Gastroesophageal sphincter (tissue), 4 donors: ENCODE data around the gene HOXA7. TPM values are rescaled to one million over a fixed set of nuclear protein-coding genes. Genes with fewer than 3 reads are reported as not detected.
A peak's percentile ranks its signal among the peaks of the same experiment; 100 is the strongest.

Source experiments
- ATAC-seq: fragments of 150-250 bp; one replicate; pipeline ENCODE4 v1.9.1; 2016; ENCODE audit warnings: mild to moderate bottlenecking, moderate library complexity
- H3K27ac ChIP-seq, 4 donors: fragments of 200-600 bp; sonication (generic) in 3 of 4; 1 replicate in 3 of 4; 2 replicates in 1 of 4; pipeline ENCODE4 v1.5.1; 2016 to 2019
- H3K27me3 ChIP-seq: fragments of 200-600 bp; sonication (generic); one replicate; pipeline ENCODE4 v1.5.1; 2019
- H3K36me3 ChIP-seq, 2 donors: fragments of 200-600 bp; sonication (generic); one replicate each; pipeline ENCODE4 v1.5.1; 2019; ENCODE audit warnings: control low read depth in 1 of 2
- H3K4me1 ChIP-seq, 3 donors: fragments of 200-600 bp; sonication (generic); 1 replicate in 2 of 3; 2 replicates in 1 of 3; pipeline ENCODE4 v1.5.1; 2016 to 2019; ENCODE audit warnings: control low read depth in 2 of 3
- H3K4me3 ChIP-seq, 2 donors: fragments of 200-600 bp; sonication (generic); one replicate each; pipeline ENCODE4 v1.5.1; 2019; ENCODE audit warnings: mild to moderate bottlenecking in 1 of 2, moderate library complexity in 1 of 2
- H3K9me3 ChIP-seq, 3 donors: fragments of 200-600 bp; sonication (generic); one replicate each; pipeline ENCODE4 v1.5.1; 2017 to 2019; ENCODE audit warnings: control low read depth in 2 of 3
- EP300 ChIP-seq: sonication (generic); formaldehyde crosslinking; IDR thresholded peaks from one replicate; pipeline ENCODE4 v1.6.1; 2017; ENCODE audit warnings: antibody characterized with exemption, mild to moderate bottlenecking
- POLR2A ChIP-seq, 2 donors: fragments of 450-650 bp; IDR thresholded peaks; one replicate each; pipeline ENCODE4 v1.6.1; 2017; ENCODE audit warnings: antibody characterized with exemption in 2 of 2, mild to moderate bottlenecking in 2 of 2, moderate library complexity in 1 of 2
- POLR2AphosphoS5 ChIP-seq: sonication (generic); formaldehyde crosslinking; IDR thresholded peaks from one replicate; pipeline ENCODE4 v1.6.1; 2017; ENCODE audit warnings: antibody characterized with exemption
- WGBS, 2 donors: methylation state at CpG; one replicate each; pipeline ENCODE4 v1.1.5; 2018; ENCODE audit warnings: low coverage in 1 of 2; 5-methylcytosine and 5-hydroxymethylcytosine counted together
- total RNA-seq, 4 donors: library from RNA; depleted of rRNA; stranded (reverse); fragments of >200 nt; gene quantifications; one replicate each; pipeline ENCODE4 v1.1.0, GENCODE V29; 2016
- TF ChIP-seq, protein P1 (sequence below), 4 experiments: fragments of 200-600 bp in 2 of 4; fragments of 450-650 bp in 2 of 4; sonication (generic) in 1 of 4; IDR thresholded peaks; one replicate each; pipeline ENCODE4 v1.5.1; 2017 to 2019; ENCODE audit warnings: antibody characterized with exemption in 4 of 4, mild to moderate bottlenecking in 2 of 4, moderate library complexity in 2 of 4

The HOXA7 gene
- total RNA-seq, 4 donors from 2014 or later = 0.85 to 5.1 (median 1.4) TPM

DNA sequence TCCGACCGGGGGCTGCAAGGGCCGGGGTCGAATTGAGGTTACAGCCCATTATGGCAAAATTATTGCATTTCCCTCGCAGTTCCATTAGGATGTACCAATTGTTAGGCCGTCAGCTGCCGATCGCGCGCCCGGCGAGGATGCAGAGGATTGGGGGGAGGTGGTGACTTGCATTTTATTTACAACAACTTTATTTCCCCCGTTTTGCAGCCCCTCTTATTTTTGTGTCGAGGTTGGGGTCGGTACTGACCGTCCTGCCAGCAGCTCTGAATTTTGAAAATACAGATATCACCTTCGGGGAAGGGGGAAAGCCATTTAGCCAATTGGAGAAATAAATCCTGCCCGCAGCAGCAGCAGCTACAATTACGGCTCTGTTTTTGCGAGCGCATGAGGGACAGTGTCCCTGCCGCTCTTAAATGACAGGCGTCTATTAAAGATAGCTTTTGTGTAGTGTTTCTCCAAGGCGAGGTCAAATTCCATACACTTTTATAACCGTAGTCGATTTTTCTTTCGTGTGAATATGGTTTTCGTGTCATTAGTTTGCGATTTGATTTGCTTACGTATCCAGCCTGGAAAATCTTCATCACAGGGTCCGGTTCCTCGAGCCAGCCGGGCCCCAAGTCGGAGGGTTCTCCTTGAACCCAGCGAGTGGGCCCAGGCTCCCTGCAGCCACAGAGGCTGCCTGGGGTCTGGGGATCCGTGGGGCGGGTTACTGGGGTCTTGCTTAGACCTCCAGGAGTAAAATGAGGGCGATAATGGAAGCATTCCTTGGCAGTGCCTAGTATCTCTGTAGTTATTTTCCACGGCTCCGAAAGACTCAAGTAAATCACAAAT lies 12.3 kb downstream of the HOXA7 start:
- TF ChIP-seq EP300 = no peak
- TF ChIP-seq, protein P1, sequence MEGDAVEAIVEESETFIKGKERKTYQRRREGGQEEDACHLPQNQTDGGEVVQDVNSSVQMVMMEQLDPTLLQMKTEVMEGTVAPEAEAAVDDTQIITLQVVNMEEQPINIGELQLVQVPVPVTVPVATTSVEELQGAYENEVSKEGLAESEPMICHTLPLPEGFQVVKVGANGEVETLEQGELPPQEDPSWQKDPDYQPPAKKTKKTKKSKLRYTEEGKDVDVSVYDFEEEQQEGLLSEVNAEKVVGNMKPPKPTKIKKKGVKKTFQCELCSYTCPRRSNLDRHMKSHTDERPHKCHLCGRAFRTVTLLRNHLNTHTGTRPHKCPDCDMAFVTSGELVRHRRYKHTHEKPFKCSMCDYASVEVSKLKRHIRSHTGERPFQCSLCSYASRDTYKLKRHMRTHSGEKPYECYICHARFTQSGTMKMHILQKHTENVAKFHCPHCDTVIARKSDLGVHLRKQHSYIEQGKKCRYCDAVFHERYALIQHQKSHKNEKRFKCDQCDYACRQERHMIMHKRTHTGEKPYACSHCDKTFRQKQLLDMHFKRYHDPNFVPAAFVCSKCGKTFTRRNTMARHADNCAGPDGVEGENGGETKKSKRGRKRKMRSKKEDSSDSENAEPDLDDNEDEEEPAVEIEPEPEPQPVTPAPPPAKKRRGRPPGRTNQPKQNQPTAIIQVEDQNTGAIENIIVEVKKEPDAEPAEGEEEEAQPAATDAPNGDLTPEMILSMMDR (IDR thresholded peaks at IDR 0.05) = peak in 1 of 4 experiments; percentile 9
- peak overlapping the region in 1 of 2 donors; percentile 94 for H3K4me3 ChIP-seq
- 22 to 38% methylated on average over 10 to 30 of the region's 40 CpGs for WGBS, 2 donors
- H3K4me1 ChIP-seq = peaks cover 0 to 42% (median 0%) of the 10 kb centered on the region in 3 donors
- no peak for ATAC-seq
- no peaks in the 10 kb centered on the region for H3K9me3 ChIP-seq
- H3K27me3 ChIP-seq = peaks cover 28% of the 10 kb centered on the region
- no peaks in the 10 kb centered on the region for H3K36me3 ChIP-seq
- peak overlapping the region in 3 of 4 donors; percentile 70 to 99 (median 90) for H3K27ac ChIP-seq

DNA sequence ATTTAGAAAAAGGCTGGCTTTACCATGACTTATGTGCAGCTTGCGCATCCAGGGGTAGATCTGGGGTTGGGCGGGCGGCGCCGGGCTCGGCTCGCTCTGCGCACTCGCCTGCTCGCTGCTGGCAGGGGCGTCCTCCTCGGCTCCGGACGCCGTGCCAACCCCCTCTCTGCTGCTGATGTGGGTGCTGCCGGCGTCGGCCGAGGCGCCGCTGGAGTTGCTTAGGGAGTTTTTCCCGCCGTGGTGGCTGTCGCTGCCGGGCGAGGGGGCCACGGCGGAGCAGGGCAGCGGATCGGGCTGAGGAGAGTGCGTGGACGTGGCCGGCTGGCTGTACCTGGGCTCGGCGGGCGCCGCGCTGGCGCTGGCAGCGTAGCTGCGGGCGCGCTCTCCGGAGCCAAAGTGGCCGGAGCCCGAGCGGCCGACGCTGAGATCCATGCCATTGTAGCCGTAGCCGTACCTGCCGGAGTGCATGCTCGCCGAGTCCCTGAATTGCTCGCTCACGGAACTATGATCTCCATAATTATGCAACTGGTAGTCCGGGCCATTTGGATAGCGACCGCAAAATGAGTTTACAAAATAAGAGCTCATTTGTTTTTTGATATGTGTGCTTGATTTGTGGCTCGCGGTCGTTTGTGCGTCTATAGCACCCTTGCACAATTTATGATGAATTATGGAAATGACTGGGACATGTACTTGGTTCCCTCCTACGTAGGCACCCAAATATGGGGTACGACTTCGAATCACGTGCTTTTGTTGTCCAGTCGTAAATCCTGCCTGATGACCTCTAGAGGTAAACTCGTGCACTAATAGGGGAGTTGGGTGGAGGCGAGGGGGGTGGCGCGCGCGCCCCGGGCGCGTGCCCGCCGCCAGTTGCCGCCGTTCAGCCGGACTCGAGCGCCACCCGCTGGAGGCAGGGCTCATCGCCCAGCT lies 13.2 kb downstream of the HOXA7 start, which contains the start of gene HOXA5:
Gene HOXA5 (minus strand): TSS at position 659 of the 927 bp plus-strand sequence. CDS start 74 bp downstream, at position 585.
- Histone ChIP-seq H3K27ac (peak within 1 kb of the TSS; percentile 90 to 100 (median 98)), H3K4me3 (peak within 1 kb of the TSS; percentile 94 to 98), H3K4me1 (peaks cover 0 to 47% (median 0%) of the 10 kb centered on the region in 3 donors), H3K27me3 (peaks cover 19% of the 10 kb centered on the region), H3K9me3 (no peaks in the 10 kb centered on the region), H3K36me3 (no peaks in the 10 kb centered on the region)
- peak; percentile 91 for ATAC-seq
- 6 to 13% methylated on average over 14 to 21 of the region's 86 CpGs for WGBS, 2 donors
- TF ChIP-seq POLR2A (IDR thresholded peaks at IDR 0.05) = peak; percentile 68 to 78
- TF ChIP-seq EP300 = peak; percentile 22
- peak; percentile 98 for TF ChIP-seq POLR2AphosphoS5
- TF ChIP-seq, protein P1 (IDR thresholded peaks at IDR 0.05) = peak; percentile 93 to 99 (median 98)

DNA sequence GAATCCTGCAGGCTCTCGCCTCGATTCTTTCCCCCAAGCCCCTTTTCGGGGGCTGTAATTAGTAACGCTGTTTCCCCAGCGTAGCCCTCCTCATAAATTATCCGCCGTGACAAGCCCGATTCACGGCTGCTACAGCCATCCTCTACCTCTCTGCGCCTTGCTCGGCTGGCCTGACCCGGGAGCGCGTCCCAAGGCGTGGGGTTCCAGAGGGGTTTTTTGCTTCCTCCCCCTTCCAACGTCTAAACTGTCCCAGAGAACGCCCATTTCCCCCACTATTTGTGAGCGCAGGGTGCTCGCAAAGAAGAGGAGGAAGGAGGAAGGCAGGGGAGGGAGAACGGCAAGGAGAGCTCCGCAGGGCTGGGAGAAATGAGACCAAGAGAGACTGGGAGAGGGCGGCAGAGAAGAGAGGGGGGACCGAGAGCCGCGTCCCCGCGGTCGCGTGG lies 13.9 kb downstream of the HOXA7 start:
- peak overlapping the region; percentile 94 to 98 for H3K4me3 ChIP-seq
- peaks cover 0 to 47% (median 0%) of the 10 kb centered on the region in 3 donors for H3K4me1 ChIP-seq
- 0 to 3% methylated on average over 7 to 24 of the region's 29 CpGs for WGBS, 2 donors
- peaks cover 12% of the 10 kb centered on the region for H3K27me3 ChIP-seq
- TF ChIP-seq POLR2A (IDR thresholded peaks at IDR 0.05) (no peak), POLR2AphosphoS5 (no peak), EP300 (no peak)
- TF ChIP-seq, protein P1 (IDR thresholded peaks at IDR 0.05) = no peak
- H3K9me3 ChIP-seq = no peaks in the 10 kb centered on the region
- H3K27ac ChIP-seq = peak overlapping the region; percentile 90 to 100 (median 98)
- H3K36me3 ChIP-seq = no peaks in the 10 kb centered on the region
- ATAC-seq = no peak

DNA sequence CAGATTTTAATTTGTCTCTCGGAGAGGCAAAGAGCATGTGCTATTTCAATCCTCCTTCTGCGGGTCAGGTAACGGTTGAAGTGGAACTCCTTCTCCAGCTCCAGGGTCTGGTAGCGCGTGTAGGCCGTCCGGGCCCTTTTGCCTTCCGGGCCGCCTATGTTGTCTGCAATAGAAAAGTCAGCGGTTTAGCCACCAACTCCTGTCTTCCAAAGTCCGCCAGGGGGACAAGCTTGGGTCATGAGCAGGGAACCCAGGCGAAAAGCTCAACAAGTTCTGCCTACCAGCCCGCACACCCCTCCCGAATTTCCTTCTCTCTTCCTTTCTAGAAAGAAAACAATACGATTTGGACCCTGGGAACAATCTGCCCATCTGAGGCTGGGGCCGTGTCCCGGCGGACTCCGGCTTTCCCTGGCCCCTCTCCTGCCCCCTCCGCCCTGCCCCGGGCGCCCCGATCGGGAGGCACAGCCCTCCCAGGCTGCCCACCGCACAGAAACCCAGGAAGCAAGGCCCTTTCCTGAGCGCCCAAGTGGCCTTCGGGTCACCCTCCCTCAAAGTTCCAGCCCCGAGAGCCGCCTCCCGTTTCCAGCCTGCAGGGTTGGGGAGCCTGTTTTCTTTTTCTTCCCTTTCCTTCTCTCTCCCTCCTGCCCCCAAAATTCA lies 14.4 kb downstream of the HOXA7 start:
- no peak for ATAC-seq
- 13 to 14% methylated on average over 2 to 22 of the region's 30 CpGs for WGBS, 2 donors
- no peaks in the 10 kb centered on the region for H3K36me3 ChIP-seq

More for the DNA sequence above, 14.4 kb downstream of the HOXA7 start:
- H3K27me3 ChIP-seq = peaks cover 7% of the 10 kb centered on the region
- no peaks in the 10 kb centered on the region for H3K9me3 ChIP-seq
- peak overlapping the region; percentile 94 to 98 for H3K4me3 ChIP-seq
- H3K4me1 ChIP-seq = peaks cover under 1 to 52% (median under 1%) of the 10 kb centered on the region in 3 donors
- TF ChIP-seq, protein P1 (IDR thresholded peaks at IDR 0.05) = peak in 3 of 4 experiments; percentile 44 to 51 (median 51)
- TF ChIP-seq POLR2AphosphoS5 = peak; percentile 10
- TF ChIP-seq POLR2A (IDR thresholded peaks at IDR 0.05) = peak in 1 of 2 donors; percentile 20
- no peak for TF ChIP-seq EP300
- peak overlapping the region; percentile 90 to 100 (median 98) for H3K27ac ChIP-seq
